T-helper 1 cell (primary cell): Measurements from ENCODE around the gene DHDH.
A peak's percentile ranks its signal among the peaks of the same experiment; 100 is the strongest.
"Not testable (repeated sequence)": the region's sequence is repeated elsewhere in the genome, so short reads cannot be mapped to it uniquely, and the experiment has no call there.

Experiments used
- DNase-seq, 5 donors: peaks; one replicate each; pipeline ENCODE4 v3.0.0-alpha.2; 2012 to 2020
- total RNA-seq, 4 donors: gene quantifications; one replicate each; lab custom pipeline; 2026; lab: John Stamatoyannopoulos, UW

Gene DHDH
- 0.47 to 2.4 (median 0.99) reads per million in 4 donors for total RNA-seq

DNA sequence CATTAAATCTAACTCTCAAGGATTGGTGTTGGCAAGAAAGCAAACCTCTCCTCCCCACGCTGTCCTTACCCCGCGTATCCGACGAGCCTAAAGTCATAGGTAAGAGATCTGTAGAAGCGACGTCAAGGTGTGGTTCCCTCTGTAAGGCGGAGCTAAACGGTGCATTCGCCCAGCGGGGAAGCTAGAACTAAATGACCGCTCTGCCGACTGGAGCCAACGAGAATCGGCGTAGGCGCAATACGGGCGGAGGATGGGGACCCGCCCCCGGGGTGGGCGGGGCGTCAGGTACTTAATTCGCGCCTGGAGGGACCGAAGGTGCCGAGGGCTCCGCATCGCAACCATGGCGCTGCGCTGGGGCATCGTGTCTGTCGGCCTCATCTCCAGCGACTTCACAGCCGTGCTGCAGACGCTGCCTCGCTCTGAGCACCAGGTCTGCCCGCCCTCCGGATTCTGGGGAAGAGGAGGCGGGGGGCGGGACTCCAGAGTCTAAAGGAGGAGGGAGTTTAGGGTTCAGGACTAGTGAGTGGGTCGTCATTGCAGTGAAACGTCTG is at the start of gene DHDH:
TSS of gene DHDH (plus strand) at position 318 of the 551 bp plus-strand sequence. CDS start at position 341, 23 bp downstream.
- DNase-seq, result peak; percentile 77 to 88 (median 82)

DNA sequence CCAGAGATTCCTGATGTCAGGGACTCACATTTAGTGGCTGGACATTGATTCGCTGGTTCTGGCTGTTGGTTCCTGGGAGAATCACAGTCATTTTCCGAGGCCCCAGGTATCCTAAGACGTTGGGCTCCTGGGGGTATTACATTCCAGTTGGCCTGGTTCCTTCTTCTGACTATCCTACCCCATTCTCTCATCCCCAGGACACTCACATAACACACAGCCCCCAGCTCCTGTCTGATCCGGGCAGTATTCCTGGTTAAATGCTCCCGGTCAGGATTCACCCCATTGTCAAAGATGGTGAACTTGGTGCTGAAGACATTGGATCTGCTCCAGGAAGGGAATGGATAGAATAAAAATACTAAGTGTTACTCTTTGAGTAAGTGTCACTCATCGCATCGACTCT is 49.8 kb upstream of the DHDH start:
- DNase-seq, result no peak

DNA sequence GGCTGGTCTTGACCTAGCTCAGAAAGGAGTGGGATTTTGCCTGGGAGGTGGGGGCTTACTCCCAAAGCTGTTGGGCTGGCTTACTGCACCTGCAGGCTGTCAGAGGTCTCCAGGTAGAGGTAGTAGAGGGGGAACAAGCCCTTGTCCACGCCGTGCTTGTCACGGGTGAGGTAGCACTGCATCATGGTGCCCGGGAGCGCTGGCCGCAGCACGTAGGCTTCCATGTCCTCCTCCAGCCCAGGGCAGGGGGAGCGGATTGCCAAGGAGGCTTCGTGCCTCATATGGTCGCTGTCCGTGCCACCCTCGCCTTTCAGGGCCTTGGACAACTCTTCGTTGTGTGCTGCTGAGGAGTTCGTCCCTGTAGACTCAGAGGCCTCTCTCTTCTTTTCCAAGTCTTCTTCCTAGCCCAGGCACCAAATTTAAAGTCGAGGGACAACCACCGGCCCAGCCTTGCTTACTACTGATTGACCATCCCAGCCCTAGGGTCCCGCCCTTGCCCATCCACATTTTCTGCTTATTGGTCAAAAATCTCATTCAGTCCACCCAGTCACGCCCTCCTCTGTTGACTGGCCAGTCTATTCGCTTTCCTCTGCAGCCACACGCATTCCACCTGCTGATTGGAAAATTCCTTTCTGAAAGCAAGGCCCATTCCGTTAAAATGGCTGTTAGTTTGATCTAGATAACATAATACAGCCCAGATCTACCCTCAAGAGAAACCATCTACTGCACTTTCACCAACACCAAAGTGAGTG is 45.5 kb upstream of the DHDH start:
- no peak for DNase-seq

DNA sequence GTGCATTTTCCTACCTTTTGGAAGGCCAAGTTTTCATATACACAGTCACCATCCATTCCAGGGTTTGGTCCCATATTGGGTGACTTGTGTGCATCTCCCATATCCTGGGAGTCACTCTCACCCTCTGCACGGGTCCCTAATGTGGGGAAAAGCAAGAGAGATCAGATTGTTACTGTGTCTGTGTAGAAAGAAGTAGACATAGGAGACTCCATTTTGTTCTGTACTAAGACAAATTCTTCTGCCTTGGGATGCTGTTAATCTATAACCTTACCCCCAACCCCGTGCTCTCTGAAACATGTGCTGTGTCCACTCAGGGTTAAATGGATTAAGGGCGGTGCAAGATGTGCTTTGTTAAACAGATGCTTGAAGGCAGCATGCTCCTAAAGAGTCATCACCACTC is 44.0 kb upstream of the DHDH start:
- DNase-seq, result not testable (repeated sequence)

DNA sequence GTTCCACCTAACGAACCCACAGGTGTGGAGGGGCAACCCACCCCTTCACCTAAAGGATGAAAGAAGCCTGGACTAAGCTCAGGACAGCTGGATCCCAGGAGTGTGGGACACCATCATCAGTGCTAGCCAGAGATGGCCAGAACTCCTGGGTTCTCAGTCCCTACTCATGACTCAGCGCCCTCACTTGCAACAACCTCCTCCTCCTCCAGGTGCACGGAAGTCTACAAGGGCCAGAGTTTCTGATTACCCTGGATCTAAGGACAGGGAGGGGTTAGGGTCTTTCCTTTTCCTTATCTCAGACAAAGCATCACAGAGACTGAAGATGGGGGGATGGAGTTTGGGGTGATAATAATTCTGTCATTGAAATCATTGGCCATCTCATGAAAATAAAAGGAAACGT is 42.9 kb upstream of the DHDH start:
- DNase-seq, result no peak

DNA sequence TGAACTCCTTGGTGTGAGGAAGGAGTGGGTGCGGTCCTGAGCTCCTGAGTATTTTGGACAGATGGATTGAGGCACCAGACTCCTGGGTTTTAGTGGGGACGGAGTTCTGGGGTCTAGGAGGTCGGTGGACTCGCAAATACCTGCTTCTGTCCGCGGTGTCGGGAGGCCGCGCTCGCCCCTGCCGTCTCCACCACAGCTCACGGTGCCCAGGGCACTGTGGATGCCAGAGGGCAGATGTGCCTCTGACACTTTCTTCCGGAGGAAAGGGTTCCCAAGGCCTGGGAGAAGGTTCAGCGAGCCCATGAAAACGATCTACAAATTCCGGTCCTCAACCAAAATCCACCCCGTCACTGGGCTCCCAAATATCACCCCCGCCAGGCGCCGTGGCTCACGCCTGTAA is 38.3 kb upstream of the DHDH start:
- DNase-seq, result no peak

DNA sequence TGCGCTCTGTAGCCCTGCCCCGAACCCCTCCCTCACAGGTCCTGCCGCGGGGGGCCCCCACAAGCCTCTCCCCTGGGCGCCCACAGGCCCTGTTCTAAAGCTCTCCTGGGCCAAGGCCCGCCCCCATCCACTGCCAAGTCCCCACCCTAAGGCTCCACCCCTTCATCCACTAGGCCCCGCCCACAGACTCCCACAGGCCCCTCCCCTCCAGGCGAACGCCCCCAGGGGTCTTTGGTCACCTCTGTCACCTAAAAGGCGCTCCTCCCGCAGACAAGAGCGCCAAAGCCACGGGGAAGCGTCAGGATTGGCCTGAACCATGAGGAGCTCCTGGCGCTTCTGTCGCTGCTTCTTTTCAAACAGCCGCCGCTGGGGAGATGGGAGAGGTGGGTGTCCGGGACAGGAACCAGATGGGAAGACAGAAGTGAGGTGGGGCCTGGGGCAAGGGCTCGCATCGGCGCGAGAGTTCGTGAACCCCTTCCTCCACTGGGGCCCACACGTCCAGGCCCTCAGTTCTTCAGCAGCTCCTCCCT is 37.2 kb upstream of the DHDH start:
- peak in 2 of 5 donors; percentile 41 to 45 for DNase-seq

DNA sequence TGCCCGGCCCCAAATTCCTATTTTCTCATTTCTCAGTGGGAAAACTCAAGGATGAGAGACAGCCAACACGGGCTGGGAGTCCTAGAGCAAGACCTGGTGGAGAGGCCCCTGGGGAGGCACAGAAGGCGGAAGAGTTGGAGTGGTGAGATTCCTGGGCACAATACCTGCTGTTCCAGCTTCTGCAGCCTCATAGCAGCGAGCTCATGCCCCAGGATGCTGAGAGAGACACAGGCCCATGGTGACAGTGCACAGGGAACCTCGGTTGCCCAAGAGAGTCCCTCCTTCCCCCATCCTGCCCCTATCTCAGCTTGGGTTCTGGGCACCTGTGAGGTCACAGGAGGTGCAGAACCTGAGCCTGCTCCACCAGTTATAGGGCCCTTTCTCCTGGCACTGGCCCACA is 36.3 kb upstream of the DHDH start:
- no peak for DNase-seq

DNA sequence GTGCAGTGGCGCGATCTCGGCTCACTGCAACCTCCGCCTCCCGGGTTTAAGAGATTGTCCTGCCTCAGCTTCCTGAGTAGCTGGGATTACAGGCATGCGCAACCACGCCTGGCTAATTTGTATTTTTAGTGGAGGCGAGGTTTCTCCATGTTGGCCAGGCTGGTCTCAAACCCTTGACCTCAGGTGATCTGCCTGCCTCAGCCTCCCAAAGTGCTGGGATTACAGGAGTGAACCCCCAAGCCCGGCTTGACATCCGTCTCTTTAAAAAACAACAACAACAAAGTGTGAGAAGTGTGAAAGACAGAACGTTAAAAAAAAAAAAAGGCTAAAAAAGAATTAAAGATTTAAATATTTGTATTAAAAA is 34.1 kb upstream of the DHDH start:
- DNase-seq, result not testable (repeated sequence)

DNA sequence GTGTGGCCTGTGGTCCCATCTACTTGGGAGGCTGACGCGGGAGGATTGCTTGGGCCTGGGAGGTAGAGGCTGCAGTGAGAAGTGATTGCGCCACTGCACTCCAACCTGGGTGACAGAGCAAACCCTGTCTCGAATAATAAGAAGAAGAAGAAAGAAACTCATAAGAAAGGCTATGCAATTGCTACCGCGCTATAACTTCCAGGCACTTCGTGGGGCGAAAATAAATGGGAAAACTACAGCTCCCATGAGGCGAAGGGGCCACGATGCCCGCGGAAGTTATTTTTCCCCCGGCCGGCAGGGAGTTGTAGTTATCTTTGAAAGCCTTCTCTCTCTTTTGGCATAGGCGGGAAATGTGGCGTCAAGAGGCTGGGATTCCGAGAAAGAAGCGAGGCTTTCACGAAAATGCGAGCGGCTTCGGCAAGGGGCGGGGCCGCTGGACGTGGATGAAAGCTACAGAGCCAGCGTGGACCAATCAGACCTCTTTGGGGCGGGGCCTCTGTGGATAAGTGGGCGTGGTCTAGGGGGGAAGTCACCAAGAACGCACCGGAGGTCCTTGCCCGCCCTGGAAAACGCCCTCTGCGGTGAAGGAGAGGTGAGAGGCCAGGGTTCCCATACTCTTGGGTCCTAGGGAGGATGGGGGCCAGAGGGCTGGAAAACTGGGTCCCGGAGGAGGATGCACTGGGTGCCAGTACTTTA is 33.6 kb upstream of the DHDH start, which contains the start of gene NUCB1:
TSS of gene NUCB1 (plus strand) at position 532 of the 696 bp plus-strand sequence. CDS start 485 bp downstream, outside the sequence.
- peak; percentile 95 to 100 (median 98) for DNase-seq

DNA sequence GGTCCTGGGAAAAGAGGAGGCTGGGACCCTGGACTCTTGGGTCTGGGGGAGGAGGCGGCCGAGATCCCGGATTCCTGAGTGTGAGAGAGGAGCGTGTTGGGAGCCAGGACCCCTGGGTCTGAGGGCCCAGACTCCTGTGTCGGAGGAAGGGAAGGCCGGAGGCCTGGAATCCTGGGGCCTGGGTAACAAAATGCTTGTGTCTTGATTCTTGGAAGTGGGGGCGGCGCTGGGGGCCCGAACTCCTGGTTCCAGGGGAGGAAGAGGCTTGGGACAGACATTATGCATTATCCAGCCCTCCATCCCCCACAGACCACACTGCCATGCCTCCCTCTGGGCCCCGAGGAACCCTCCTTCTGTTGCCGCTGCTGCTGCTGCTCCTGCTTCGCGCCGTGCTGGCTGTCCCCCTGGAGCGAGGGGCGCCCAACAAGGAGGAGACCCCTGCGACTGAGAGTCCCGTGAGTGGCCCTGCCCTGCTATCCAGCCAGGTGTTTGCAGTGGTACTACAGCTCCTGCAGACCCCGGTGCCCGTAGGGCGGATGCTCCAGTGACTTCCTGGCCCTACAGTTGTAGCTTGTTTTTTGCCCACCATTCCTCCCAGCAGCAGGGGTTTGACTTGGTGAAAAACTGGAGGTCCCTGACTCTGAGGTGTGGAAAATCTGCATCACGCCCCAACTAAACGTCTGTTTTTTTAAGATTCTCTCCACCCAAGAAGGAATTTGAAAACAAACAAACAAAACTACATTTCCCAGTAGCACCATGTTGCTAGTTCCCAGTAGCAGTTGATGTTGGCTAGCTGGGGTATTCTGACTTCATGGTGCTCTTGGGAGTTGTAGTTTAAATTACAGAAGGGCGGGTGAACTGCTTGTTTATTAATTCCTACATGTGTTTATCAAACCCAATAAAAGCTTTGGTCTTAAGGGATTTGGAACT is 32.8 kb upstream of the DHDH start:
- peak in 1 of 5 donors; percentile 56 for DNase-seq

DNA sequence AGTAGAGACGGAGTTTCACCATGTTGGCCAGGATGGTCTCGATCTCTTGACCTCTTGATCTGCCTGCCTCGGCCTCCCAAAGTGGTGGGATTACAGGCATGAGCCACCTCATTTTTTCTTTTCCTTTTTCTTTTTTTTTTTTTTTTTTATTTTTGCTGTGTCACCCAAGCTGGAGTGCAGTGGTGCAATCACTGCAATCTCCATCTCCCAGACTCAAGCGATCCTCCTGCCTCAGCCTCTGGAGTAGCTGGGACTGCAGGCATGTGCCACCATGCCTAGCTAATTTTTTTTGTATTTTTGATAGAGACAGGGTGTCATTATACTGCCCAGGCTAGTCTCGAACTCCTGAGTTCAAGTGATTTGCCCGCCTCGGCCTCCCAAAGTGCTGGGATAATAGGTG is 31.2 kb upstream of the DHDH start:
- DNase-seq, result not testable (repeated sequence)

DNA sequence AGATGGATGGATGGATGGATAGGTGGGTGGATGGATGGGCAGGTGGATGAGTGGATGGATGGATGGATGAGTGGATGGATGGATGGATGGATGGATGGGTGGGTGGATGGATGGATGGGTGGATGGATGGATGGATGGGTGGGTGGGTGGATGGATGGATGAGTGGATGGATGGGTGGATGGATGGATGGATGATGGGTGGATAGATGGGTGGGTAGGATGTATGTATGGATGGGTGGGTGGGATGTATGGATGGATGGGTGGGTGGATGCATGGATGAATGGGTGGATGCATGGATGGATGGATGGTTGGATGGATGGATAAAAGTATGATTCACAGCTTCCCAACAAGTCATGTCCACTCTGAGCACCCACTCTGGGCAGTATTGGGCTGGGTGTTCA is 29.7 kb upstream of the DHDH start:
- DNase-seq, result not testable (repeated sequence)

DNA sequence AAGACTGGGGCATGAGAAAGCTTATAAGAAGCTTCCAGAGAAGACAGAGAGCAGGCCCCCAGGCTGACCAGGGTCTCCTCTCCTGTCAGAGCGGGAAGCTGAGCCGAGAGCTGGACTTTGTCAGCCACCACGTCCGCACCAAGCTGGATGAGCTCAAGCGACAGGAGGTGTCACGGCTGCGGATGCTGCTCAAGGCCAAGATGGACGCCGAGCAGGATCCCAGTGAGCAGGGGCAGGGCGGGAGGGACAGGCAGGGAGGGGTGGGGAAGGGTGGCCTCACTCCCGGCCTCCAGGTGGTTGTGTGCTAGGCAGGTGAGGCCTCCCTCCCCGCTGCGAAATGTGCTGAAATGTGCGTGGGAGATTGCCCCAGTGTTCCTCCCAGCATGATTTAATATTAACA is 27.8 kb upstream of the DHDH start:
- no peak for DNase-seq

DNA sequence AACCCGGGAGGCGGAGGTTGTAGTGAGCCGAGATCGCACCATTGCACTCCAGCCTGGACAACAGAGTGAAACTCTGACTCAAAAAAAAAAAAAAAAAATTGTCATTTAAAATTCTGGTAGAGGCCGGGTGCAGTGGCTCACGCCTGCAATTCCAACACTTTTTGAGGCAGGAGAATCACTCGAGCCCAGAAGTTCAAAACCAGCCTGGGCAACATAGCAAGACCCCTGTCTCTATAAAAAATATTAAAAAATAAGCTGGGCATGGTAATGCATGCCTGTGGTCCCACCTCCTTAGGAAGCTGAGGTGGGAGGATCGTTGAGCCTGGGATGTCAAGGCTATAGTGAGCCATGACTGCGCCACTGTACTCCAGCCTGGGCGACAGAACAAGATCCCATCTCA is 27.2 kb upstream of the DHDH start:
- no peak for DNase-seq

DNA sequence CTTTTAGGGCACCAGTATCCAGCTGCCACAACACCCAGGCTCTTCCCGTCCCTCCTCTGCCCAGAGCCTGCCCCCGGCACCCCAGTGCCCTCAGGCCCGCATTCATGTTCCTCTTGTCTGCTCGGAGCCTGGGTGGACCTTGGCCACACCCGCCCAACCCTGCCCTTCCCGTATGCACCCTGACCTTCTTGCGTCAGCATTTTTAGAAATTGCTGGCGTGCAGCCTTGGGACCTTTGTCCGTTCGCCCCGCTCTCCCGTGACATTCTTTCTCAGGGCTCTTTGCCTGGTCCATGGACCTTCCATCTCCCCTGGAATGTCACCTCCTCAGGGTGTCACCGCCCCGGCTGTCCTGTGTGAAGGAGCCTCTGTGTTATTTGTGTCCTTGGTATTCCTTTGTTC is 25.8 kb upstream of the DHDH start:
- DNase-seq, result no peak

DNA sequence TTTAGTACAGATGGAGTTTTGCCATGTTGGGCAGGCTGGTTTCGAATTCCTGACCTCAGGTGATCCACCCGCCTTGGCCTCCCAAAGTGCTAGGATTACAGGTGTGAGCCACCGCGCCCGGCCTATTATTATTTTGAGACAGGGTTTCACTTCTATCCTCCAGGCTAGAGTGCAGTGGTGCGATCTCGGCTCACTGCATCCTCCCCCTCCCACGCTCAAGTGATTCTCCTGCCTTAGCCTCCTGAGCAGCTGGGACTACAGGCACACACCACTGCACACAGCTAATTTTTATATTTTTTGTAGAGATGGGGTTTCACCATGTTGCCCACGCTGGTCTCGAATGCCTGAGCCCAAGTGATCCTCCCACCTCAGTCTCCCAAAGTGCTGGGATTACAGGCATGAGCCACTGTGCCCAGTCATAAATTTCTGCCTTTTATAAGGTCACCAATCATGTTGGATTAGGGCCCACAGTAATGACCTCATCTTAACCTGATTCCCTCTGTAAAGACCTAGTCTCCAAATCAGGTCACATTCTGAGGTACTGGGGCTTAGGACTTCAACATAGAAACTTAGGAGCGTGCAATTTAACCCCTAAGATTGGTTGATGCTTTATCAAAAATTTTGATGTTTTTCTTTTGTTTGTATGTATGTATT is 23.9 kb upstream of the DHDH start:
- not testable (repeated sequence) for DNase-seq

DNA sequence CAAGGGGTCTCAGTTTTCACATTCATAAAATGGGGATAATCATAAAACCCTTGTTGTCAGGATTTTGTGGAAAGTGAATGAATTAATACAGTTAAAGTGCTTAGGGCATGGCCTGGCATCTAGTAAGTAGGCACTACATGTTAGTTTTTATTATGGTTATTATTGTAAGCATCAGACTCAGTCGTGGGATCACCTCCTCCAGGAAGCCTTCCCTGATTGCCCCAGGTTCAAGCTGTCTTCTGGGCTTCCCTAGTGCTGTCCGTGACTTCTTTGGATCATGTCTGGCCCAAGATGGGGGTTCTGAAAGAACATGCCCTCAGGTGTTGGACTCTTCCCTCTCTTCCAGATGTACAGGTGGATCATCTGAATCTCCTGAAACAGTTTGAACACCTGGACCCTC is 22.7 kb upstream of the DHDH start:
- no peak for DNase-seq

DNA sequence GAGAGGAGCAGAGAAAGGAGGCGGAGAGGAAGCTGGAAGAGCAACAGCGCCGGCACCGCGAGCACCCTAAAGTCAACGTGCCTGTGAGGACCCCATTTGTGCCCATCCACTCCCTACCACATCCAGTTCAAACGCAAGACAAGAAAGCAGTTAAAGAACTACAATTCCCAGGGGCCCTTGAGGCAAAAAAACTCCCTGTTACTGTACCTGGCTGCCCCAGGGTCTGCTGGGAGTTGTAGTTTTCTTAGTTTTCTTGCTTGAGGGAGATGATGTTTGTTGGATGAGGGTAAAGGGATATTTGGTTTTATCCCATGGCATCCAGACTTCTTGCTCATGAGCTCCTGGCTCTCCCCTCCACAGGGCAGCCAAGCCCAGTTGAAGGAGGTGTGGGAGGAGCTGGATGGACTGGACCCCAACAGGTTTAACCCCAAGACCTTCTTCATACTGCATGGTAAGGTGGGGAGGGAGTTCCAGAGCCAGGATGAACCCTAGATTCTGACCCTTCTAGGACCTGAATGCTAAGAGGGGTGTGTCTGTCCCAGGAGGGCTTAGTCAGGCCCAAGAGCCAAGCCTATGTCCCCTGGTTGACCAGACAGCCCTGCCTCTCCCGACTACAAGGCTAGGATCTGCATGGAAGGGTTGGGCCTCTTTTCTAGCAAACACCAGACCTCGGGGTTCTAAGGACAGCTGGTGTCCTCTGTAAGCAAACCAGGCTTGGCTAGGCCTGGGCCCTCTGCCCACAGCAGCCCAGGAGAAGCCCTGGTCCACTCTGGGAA is 20.2 kb upstream of the DHDH start:
- DNase-seq, result no peak

DNA sequence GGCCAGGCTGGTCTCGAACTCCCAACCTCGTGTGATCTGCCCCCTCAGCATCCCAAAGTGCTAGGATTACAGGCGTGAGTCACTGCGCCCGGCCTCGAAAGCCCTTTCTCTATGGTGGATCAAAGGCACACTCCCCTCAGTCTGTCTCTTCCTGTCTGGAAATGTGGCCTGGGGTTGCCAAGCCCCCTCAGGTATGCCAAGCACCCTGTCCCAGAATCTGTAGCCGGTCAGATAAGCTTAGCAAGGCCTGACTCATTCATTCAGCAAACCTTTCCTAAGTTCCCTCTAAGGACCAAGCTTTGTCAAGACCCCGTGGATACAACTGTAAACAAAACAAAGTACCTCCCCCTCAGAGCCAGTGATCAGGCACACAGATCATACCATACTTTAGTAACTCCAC is 19.3 kb upstream of the DHDH start:
- no peak for DNase-seq

DNA sequence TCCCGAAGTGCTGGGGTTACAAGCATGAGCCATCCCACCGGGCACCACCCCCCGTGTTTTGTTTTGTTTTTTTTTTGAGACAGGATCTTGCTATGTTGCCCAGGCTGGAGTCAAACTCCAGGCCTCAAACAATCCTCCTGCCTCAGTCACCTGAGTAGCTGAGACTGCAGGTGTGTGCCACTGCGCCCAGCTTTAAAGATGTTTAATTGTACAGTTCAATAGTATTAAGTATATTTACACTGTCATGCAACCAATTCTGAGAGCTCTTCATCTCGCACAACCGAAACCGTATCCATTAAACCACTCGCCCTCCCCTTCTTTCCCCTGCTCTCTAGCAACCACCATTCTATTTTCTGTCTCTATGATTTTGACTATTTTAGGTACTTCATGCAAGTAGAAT is 17.7 kb upstream of the DHDH start:
- no peak for DNase-seq
